BLaER1 treated with 17β-estradiol and CSF1 and Interleukin-3, amounts not matched to agents 10 nM and 100 nM (cell line): ENCODE data around the gene IL17D.
"Not testable (repeated sequence)": the region's sequence is repeated elsewhere in the genome, so short reads cannot be mapped to it uniquely, and the experiment has no call there.

Source experiments
- H3K27ac ChIP-seq, 11 experiments: shearing (Covaris generic); formaldehyde crosslinking; 2 replicates each; pipeline ENCODE4 v1.8.1; 2022
- H3K27me3 ChIP-seq, 11 experiments: shearing (Covaris generic); formaldehyde crosslinking; 2 replicates each; pipeline ENCODE4 v1.8.1; 2022
- H3K36me3 ChIP-seq, 11 experiments: shearing (Covaris generic); formaldehyde crosslinking; 2 replicates each; pipeline ENCODE4 v1.8.1; 2022
- H3K4me1 ChIP-seq, 10 experiments: shearing (Covaris generic); formaldehyde crosslinking; 2 replicates each; pipeline ENCODE4 v1.8.1; 2022
- H3K4me2 ChIP-seq, 11 experiments: shearing (Covaris generic); formaldehyde crosslinking; 2 replicates each; pipeline ENCODE4 v1.8.1; 2022
- H3K4me3 ChIP-seq, 10 experiments: shearing (Covaris generic); formaldehyde crosslinking; 2 replicates each; pipeline ENCODE4 v1.8.1; 2022
- H3K9ac ChIP-seq, 11 experiments: shearing (Covaris generic); formaldehyde crosslinking; 2 replicates each; pipeline ENCODE4 v1.8.1; 2022
- H3K9me3 ChIP-seq, 11 experiments: shearing (Covaris generic); formaldehyde crosslinking; replicated peaks in 1 of 11; 2 replicates each; pipeline ENCODE4 v1.8.1; 2022
- H4K20me1 ChIP-seq, 11 experiments: shearing (Covaris generic); formaldehyde crosslinking; 2 replicates each; pipeline ENCODE4 v1.8.1; 2022
- Cebpa-rat ChIP-seq, 11 experiments: shearing (Covaris generic); IDR thresholded peaks; 2 replicates each; pipeline ENCODE4 v1.8.1; 2022

The IL17D gene

GRCh38 chr13:20721058-20721453 lies 17.6 kb downstream of the IL17D start:
- no peak for TF ChIP-seq Cebpa-rat (IDR thresholded peaks at IDR 0.05)
- Histone ChIP-seq H4K20me1 (peaks cover 0 to 7% (median 0%) of the 10 kb centered on the region in 11 experiments; a peak in 1 of 22 replicates), H3K27me3 (no peaks in the 10 kb centered on the region), H3K4me3 (no peak overlapping the region), H3K9me3 (no peaks in the 10 kb centered on the region), H3K4me1 (peaks cover 0 to 7% (median 0%) of the 10 kb centered on the region in 10 experiments; a peak in 3 of 20 replicates), H3K9ac (no peak overlapping the region), H3K4me2 (no peak overlapping the region), H3K27ac (no peak overlapping the region), H3K36me3 (no peaks in the 10 kb centered on the region)

- no peak overlapping the region for H3K4me3 ChIP-seq
- no peaks in the 10 kb centered on the region for H3K36me3 ChIP-seq
- H3K4me1 ChIP-seq = peaks cover 0 to 7% (median 0%) of the 10 kb centered on the region in 10 experiments; a peak in 3 of 20 replicates
- no peak overlapping the region for H3K27ac ChIP-seq
- no peaks in the 10 kb centered on the region for H3K9me3 ChIP-seq
- peaks cover 0 to 7% (median 0%) of the 10 kb centered on the region in 11 experiments; a peak in 1 of 22 replicates for H4K20me1 ChIP-seq
- H3K4me2 ChIP-seq = 0 out of 22 replicates have a peak overlapping the region, but pooled peaks of 2 of the 11 experiments have one; percentile 17 to 20
- no peaks in the 10 kb centered on the region for H3K27me3 ChIP-seq
- H3K9ac ChIP-seq = no peak overlapping the region
- no peak for TF ChIP-seq Cebpa-rat (IDR thresholded peaks at IDR 0.05)
Measured at GRCh38 chr13:20721454-20722357, 18.2 kb downstream of the IL17D start.

GRCh38 chr13:20727856-20728255 lies 24.4 kb downstream of the IL17D start:
- Histone ChIP-seq H3K36me3 (peaks cover 9 to 38% (median 22%) of the 10 kb centered on the region in 11 experiments; a peak in 19 of 22 replicates), H3K4me3 (no peak overlapping the region), H4K20me1 (no peaks in the 10 kb centered on the region), H3K4me2 (no peak overlapping the region), H3K9ac (no peak overlapping the region), H3K27me3 (no peaks in the 10 kb centered on the region), H3K4me1 (peaks cover 0 to 5% (median 0%) of the 10 kb centered on the region in 10 experiments; a peak in 2 of 20 replicates), H3K27ac (no peak overlapping the region), H3K9me3 (no peaks in the 10 kb centered on the region; a peak in 2 of 22 replicates)
- TF ChIP-seq Cebpa-rat (IDR thresholded peaks at IDR 0.05) = no peak

- H3K4me1 ChIP-seq = peaks cover 0 to 5% (median 0%) of the 10 kb centered on the region in 10 experiments; a peak in 2 of 20 replicates
- no peaks in the 10 kb centered on the region for H4K20me1 ChIP-seq
- no peak overlapping the region for H3K27ac ChIP-seq
- no peak for TF ChIP-seq Cebpa-rat (IDR thresholded peaks at IDR 0.05)
- no peaks in the 10 kb centered on the region; a peak in 2 of 22 replicates for H3K9me3 ChIP-seq
- peaks cover 9 to 40% (median 22%) of the 10 kb centered on the region in 11 experiments; a peak in 19 of 22 replicates for H3K36me3 ChIP-seq
- H3K4me3 ChIP-seq = no peak overlapping the region
- H3K4me2 ChIP-seq = no peak overlapping the region; a peak in 1 of 22 replicates
- H3K27me3 ChIP-seq = no peaks in the 10 kb centered on the region
- H3K9ac ChIP-seq = no peak overlapping the region
Measured at GRCh38 chr13:20728579-20729311, 25.2 kb downstream of the IL17D start.

GRCh38 chr13:20729633-20730585 lies 26.4 kb downstream of the IL17D start:
- TF ChIP-seq Cebpa-rat (IDR thresholded peaks at IDR 0.05) = no peak
- peaks cover 9 to 49% (median 24%) of the 10 kb centered on the region in 11 experiments; a peak in 19 of 22 replicates for H3K36me3 ChIP-seq
- no peaks in the 10 kb centered on the region; a peak in 2 of 22 replicates for H3K9me3 ChIP-seq
- H3K4me2 ChIP-seq = no peak overlapping the region
- no peaks in the 10 kb centered on the region for H3K27me3 ChIP-seq
- H4K20me1 ChIP-seq = no peaks in the 10 kb centered on the region
- peaks cover 0 to 5% (median 0%) of the 10 kb centered on the region in 10 experiments; a peak in 2 of 20 replicates for H3K4me1 ChIP-seq
- no peak overlapping the region for H3K4me3 ChIP-seq
- no peak overlapping the region for H3K27ac ChIP-seq
- H3K9ac ChIP-seq = no peak overlapping the region

- Histone ChIP-seq H3K9ac (no peak overlapping the region), H4K20me1 (no peaks in the 10 kb centered on the region), H3K4me1 (no peaks in the 10 kb centered on the region), H3K27ac (no peak overlapping the region), H3K9me3 (peaks cover 17 to 29% (median 25%) of the 10 kb centered on the region in 11 experiments), H3K4me2 (no peak overlapping the region), H3K4me3 (no peak overlapping the region), H3K36me3 (peaks cover 17 to 37% (median 27%) of the 10 kb centered on the region in 11 experiments; a peak in 19 of 22 replicates), H3K27me3 (no peaks in the 10 kb centered on the region)
- no peak for TF ChIP-seq Cebpa-rat (IDR thresholded peaks at IDR 0.05)
Measured at GRCh38 chr13:20738616-20739015, 35.1 kb downstream of the IL17D start.

- H3K9ac ChIP-seq = no peak overlapping the region
- H3K4me1 ChIP-seq = no peaks in the 10 kb centered on the region
- H3K4me2 ChIP-seq = no peak overlapping the region
- no peak overlapping the region for H3K4me3 ChIP-seq
- H3K27me3 ChIP-seq = no peaks in the 10 kb centered on the region
- no peak overlapping the region for H3K27ac ChIP-seq
- H3K36me3 ChIP-seq = peaks cover 17 to 30% (median 26%) of the 10 kb centered on the region in 11 experiments; a peak in 19 of 22 replicates
- no peaks in the 10 kb centered on the region for H4K20me1 ChIP-seq
- no peak for TF ChIP-seq Cebpa-rat (IDR thresholded peaks at IDR 0.05)
- peaks cover 23 to 35% (median 31%) of the 10 kb centered on the region in 11 experiments for H3K9me3 ChIP-seq
Measured at GRCh38 chr13:20740021-20740420, 36.5 kb downstream of the IL17D start.

- H4K20me1 ChIP-seq, H3K9ac ChIP-seq, H3K4me1 ChIP-seq, H3K4me2 ChIP-seq, H3K27ac ChIP-seq, H3K27me3 ChIP-seq, H3K4me3 ChIP-seq: not testable (repeated sequence)
- peaks cover 16 to 47% (median 27%) of the 10 kb centered on the region in 11 experiments for H3K36me3 ChIP-seq
- peaks cover 35 to 64% (median 47%) of the 10 kb centered on the region in 11 experiments for H3K9me3 ChIP-seq
Measured at GRCh38 chr13:20743830-20744404, 40.4 kb downstream of the IL17D start.
